HS-5 (cell line): ENCODE results near the gene ITPK1.

Source experiments
- DNase-seq: peaks from one replicate; pipeline ENCODE4 v3.0.0-alpha.2; 2012; ENCODE audit warnings: low read depth

The ITPK1 gene

DNA sequence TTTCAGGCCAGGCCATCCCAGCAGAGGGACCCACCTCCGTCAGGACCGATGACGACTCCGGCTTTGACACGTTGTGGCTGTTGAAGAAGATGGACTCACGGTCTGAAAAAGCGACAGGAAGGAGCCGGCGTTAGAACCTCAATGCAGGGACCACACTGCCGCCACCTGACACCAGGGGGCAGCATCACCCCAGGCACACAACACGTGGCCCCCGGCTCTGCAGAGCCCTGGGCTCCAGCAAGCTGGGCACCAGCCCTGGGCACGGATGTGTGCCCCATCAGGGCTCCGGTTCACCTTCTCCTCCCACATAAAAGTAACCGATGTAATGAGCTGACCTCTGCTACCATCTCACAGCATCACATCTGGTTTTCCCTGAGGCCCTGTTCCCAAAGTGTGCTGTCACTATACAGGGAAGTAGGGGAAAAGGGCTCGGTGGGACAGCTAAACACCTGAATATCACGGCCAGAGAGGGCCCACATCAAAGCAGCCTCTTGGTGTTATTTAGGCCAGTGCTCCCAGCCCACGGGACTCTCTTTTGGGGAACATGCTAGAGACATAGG, 163.7 kb downstream of the ITPK1 start:
- no peak for DNase-seq

DNA sequence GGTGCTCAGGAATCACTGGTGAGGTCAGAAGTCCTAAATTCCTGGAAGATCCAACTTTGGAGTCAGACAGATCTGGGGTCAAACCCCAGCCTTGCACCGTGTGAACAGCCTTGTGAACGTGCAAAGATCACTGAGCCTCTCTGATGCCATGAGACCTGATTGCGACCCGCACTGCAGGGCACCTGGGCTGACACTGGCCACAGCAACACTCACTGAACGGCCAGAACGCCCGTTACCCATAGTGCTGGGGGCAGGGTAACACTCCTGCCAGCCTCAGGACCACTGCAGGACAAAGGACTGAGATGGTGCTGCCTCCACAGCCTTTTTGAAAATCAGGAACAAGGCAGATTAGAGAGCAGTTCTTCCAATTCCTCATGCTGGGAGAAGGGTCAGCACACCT, 164.5 kb downstream of the ITPK1 start:
- DNase-seq = no peak

- DNase-seq = no peak
Observed at GRCh38 chr14:92950773-92951172, 165.0 kb downstream of the ITPK1 start.

GRCh38 chr14:92950193-92950540, 165.6 kb downstream of the ITPK1 start:
- no peak for DNase-seq

- no peak for DNase-seq
Observed at GRCh38 chr14:92949496-92950192, 166.1 kb downstream of the ITPK1 start.

- DNase-seq = no peak
Observed at GRCh38 chr14:92948647-92949046, 167.1 kb downstream of the ITPK1 start.

DNA sequence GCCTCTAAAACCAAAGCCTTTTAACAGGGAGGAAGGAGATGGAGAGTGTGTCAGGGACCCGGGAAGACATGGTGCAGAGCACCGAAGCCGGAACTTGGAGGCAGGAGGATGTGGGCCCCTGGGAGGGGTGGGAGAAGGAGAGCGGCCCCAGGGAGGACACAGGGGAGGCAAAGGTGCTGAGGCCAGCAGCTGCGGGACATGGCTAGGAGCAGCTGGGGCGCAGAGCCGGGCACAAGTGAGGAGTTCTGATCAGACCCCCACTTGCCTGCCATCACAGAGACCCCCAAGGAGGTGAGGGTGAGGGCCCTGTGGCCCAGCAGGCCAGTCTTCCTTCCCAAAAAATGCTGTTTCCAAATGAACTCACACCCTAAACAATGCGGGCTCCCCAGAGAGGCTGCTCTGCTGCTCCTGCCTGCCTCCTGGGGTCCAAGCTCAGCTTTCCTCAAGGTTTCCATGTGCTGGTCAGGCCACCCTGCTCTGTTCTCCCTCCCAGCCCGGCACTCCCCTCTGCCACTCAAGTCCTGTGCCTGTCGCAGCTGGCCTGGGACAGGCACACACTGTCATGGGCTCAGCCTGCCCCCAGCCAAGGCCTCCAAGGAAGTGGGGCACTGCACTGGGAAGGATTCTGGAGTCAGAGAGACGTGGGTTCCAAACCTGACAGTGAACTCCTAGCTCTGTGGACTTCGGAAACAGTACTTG, 168.7 kb downstream of the ITPK1 start:
- no peak for DNase-seq

DNA sequence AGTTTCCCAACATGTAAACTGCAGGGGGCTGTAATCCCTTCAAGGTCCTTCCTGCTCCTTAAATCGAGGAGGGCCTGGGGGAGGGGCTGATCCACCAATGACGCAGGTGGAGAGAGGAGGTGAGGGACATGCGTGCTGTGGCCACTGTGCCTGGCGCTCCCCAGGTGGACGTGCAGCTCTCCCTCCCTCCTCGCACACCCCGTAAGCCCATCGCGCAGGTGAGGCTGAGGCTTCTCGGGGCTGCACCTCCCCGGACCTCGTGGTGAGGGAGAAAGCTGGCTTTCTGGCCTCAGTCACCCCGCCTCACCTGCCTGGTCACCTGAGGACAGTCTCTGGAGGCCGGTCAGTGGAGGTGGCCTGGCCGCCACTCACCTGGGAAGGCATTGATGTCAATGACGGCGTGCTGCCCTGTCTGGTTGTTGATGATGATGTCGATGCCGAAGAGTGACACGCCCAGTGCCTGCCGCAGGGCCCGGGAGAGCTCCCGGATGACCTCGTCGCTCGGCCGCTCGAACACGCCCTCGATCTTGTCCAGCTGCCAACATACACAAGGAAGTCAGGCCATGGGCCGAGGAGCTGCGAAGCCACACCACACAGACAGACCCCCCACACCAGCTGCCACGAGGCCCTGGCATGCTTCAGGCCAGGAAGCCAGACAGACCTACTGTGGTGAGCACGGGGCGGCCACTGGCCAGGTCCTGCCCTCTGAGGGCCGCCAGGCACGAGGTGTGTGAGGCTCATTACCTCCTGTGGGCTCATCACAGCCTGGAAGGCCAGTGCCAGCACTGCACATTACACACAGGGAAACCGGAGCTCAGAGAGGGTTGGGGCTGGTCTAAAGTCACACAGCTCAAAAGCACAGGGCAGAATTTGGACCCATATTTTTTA, 169.5 kb downstream of the ITPK1 start:
- no peak for DNase-seq

- no peak for DNase-seq
Observed at GRCh38 chr14:92945544-92945943, 170.2 kb downstream of the ITPK1 start.

GRCh38 chr14:92944976-92945375, 170.7 kb downstream of the ITPK1 start:
- DNase-seq = no peak

GRCh38 chr14:92943855-92944570, 171.7 kb downstream of the ITPK1 start:
- no peak for DNase-seq

- no peak for DNase-seq
Observed at GRCh38 chr14:92942976-92943710, 172.6 kb downstream of the ITPK1 start.

- no peak for DNase-seq
Observed at GRCh38 chr14:92942576-92942975, 173.1 kb downstream of the ITPK1 start.

- DNase-seq = no peak
Observed at GRCh38 chr14:92942136-92942535, 173.6 kb downstream of the ITPK1 start.

GRCh38 chr14:92941531-92941930, 174.2 kb downstream of the ITPK1 start:
- no peak for DNase-seq

DNA sequence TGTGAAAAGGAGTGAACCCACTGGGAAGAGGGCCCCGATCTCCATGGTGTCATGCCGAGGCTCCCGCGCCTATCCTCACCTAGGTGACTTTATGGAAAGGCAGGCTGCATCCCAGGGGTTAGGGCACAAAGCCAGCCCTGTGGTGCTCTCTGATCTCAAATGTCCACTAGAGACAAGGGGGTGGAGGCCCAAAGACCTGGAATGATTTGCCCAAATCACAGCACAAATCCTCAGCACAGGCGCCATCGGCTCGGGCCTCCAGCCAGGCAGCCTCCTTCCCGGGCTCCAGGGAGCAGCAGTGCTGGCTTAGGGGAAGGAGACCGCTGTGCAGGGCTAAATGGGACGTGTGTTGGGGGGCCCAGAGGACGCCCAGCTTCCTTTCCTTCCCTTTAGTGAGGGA, 175.2 kb downstream of the ITPK1 start:
- DNase-seq = no peak

- DNase-seq = no peak
Observed at GRCh38 chr14:92939699-92940098, 176.0 kb downstream of the ITPK1 start.

- no peak for DNase-seq
Observed at GRCh38 chr14:92938890-92939671, 176.6 kb downstream of the ITPK1 start.

- no peak for DNase-seq
Observed at GRCh38 chr14:92938235-92938875, 177.4 kb downstream of the ITPK1 start.
